WI38 (cell line): ENCODE data around the gene ACTR6.

ENCODE experiments used
- H3K4me3 ChIP-seq: 2 replicates; pipeline ENCODE4 v1.5.1; 2011; ENCODE audit warnings: low read depth, mild to moderate bottlenecking, control low read depth, low read length
- CTCF ChIP-seq: IDR thresholded peaks from 2 replicates; pipeline ENCODE4 v1.5.1; 2012; ENCODE audit warnings: low read depth, mild to moderate bottlenecking, control low read depth, low read length

The ACTR6 gene

GRCh38 chr12:100197486-100197885 is 3.1 kb upstream of the ACTR6 start:
- TF ChIP-seq CTCF, result no peak
- no peak overlapping the region for H3K4me3 ChIP-seq

GRCh38 chr12:100199023-100199346 is 1.6 kb upstream of the ACTR6 start:
- TF ChIP-seq CTCF, result no peak
- peak overlapping the region; percentile 67 for H3K4me3 ChIP-seq

GRCh38 chr12:100199347-100200149 is 1.1 kb upstream of the ACTR6 start:
- H3K4me3 ChIP-seq, result peak overlapping the region; percentile 67
- TF ChIP-seq CTCF, result no peak

- H3K4me3 ChIP-seq, result peak overlapping the region; percentile 67
- TF ChIP-seq CTCF, result no peak
These were observed 1.2 kb downstream of the ACTR6 start for GRCh38 chr12:100201604-100202423.

- TF ChIP-seq CTCF, result no peak
- no peak overlapping the region for H3K4me3 ChIP-seq
These were observed 6.7 kb downstream of the ACTR6 start for GRCh38 chr12:100207311-100207710.

GRCh38 chr12:100208834-100209233 is 8.2 kb downstream of the ACTR6 start:
- H3K4me3 ChIP-seq, result no peak overlapping the region
- no peak for TF ChIP-seq CTCF

- TF ChIP-seq CTCF, result no peak
- no peak overlapping the region for H3K4me3 ChIP-seq
These were observed 11.1 kb downstream of the ACTR6 start for GRCh38 chr12:100211698-100212097.
